Spinal cord (tissue), 10 donors: ENCODE data around the gene COL6A1. TPM values are rescaled to one million over a fixed set of nuclear protein-coding genes. Genes with fewer than 3 reads are reported as not detected.

ENCODE experiments used
- DNase-seq, 6 donors: peaks; one replicate each; pipeline versions ENCODE4 v3.0.0 to v3.0.0-alpha.2; 2013 to 2015; ENCODE audit warnings: low spot score in 6 of 6, low read depth in 4 of 6
- H3K27ac ChIP-seq: one replicate; pipeline ENCODE4 v1.5.1; 2013; ENCODE audit warnings: low read depth, low read length, control low read depth
- H3K27me3 ChIP-seq: one replicate; pipeline ENCODE4 v1.6.1; 2013; ENCODE audit warnings: low read length; ENCODE audit not compliant: control insufficient read depth, insufficient read depth
- H3K36me3 ChIP-seq: one replicate; pipeline ENCODE4 v1.6.1; 2013; ENCODE audit warnings: low read length; ENCODE audit not compliant: control insufficient read depth, insufficient read depth
- H3K4me1 ChIP-seq: one replicate; pipeline ENCODE4 v1.6.1; 2013; ENCODE audit warnings: low read length; ENCODE audit not compliant: control insufficient read depth, insufficient read depth
- H3K4me3 ChIP-seq: one replicate; pipeline ENCODE4 v1.5.1; 2013; ENCODE audit warnings: low read depth, low read length, control low read depth
- H3K9me3 ChIP-seq: one replicate; pipeline ENCODE4 v1.6.1; 2013; ENCODE audit warnings: low read length; ENCODE audit not compliant: control insufficient read depth, insufficient read depth
- WGBS: methylation state at CpG from one replicate; pipeline ENCODE4 v1.1.5; 2013; ENCODE audit warnings: missing lambda C conversion rate; ENCODE audit not compliant: insufficient coverage; 5-methylcytosine and 5-hydroxymethylcytosine counted together
- polyA plus RNA-seq, 2 donors: library from polyadenylated mRNA; unstranded; fragments of 120-200 nt; gene quantifications; one replicate each; pipeline ENCODE4 v1.2.1, GENCODE V29; 2013; ENCODE audit not compliant: insufficient read length in 2 of 2
- total RNA-seq, 2 donors: library from RNA; depleted of rRNA in 1 of 2; stranded (reverse); fragments of 120-200 nt in 1 of 2; fragments of >200 nt in 1 of 2; gene quantifications; one replicate each; pipeline versions ENCODE4 v1.2.3 to v1.2.4, GENCODE V29; 2013 to 2014
- donor health status: healthy.

COL6A1 gene
- total and polyA plus RNA-seq, 4 donors, result 156 to 316 (median 250) TPM

GRCh38 chr21:45944601-45945000 is 37.0 kb upstream of the COL6A1 start:
- no peak for DNase-seq
- H3K4me3 ChIP-seq, result no peak overlapping the region
- WGBS, result 70% methylated on average over 14 of the region's 14 CpGs
- peaks cover 6% of the 10 kb centered on the region for H3K4me1 ChIP-seq
- H3K9me3 ChIP-seq, result no peaks in the 10 kb centered on the region
- H3K27ac ChIP-seq, result no peak overlapping the region
- H3K36me3 ChIP-seq, result peaks cover 32% of the 10 kb centered on the region
- no peaks in the 10 kb centered on the region for H3K27me3 ChIP-seq

- 92% methylated on average over 19 of the region's 24 CpGs for WGBS
- H3K4me1 ChIP-seq, result peaks cover 6% of the 10 kb centered on the region
Observed at GRCh38 chr21:45945066-45945867, 36.3 kb upstream of the COL6A1 start.

GRCh38 chr21:45945868-45946210 is 35.7 kb upstream of the COL6A1 start:
- WGBS, result 83% methylated on average over 12 of the region's 12 CpGs
- no peak for DNase-seq
- Histone ChIP-seq H3K27me3 (no peaks in the 10 kb centered on the region), H3K27ac (no peak overlapping the region), H3K4me3 (no peak overlapping the region), H3K4me1 (peaks cover 11% of the 10 kb centered on the region), H3K36me3 (peaks cover 24% of the 10 kb centered on the region), H3K9me3 (no peaks in the 10 kb centered on the region)

More at GRCh38 chr21:45945066-45945867, 36.3 kb upstream of the COL6A1 start:
- Histone ChIP-seq H3K27ac (no peak overlapping the region), H3K9me3 (no peaks in the 10 kb centered on the region), H3K27me3 (no peaks in the 10 kb centered on the region), H3K36me3 (peaks cover 30% of the 10 kb centered on the region), H3K4me3 (no peak overlapping the region)
- DNase-seq, result no peak

GRCh38 chr21:45947296-45947695 is 34.3 kb upstream of the COL6A1 start:
- DNase-seq, result no peak
- H3K9me3 ChIP-seq, result no peaks in the 10 kb centered on the region
- H3K4me3 ChIP-seq, result no peak overlapping the region
- no peaks in the 10 kb centered on the region for H3K27me3 ChIP-seq
- H3K36me3 ChIP-seq, result peaks cover 15% of the 10 kb centered on the region
- H3K27ac ChIP-seq, result no peak overlapping the region
- WGBS, result 87% methylated on average over 16 of the region's 16 CpGs
- peaks cover 5% of the 10 kb centered on the region for H3K4me1 ChIP-seq

- Histone ChIP-seq H3K27ac (no peak overlapping the region), H3K27me3 (no peaks in the 10 kb centered on the region), H3K4me3 (no peak overlapping the region), H3K4me1 (peaks cover 5% of the 10 kb centered on the region), H3K9me3 (no peaks in the 10 kb centered on the region), H3K36me3 (peaks cover 12% of the 10 kb centered on the region)
- 96% methylated on average over 14 of the region's 16 CpGs for WGBS
- DNase-seq, result no peak
Observed at GRCh38 chr21:45947716-45948255, 33.8 kb upstream of the COL6A1 start.

GRCh38 chr21:45948576-45949141 is 32.9 kb upstream of the COL6A1 start:
- Histone ChIP-seq H3K27ac (no peak overlapping the region), H3K4me1 (peaks cover 5% of the 10 kb centered on the region), H3K4me3 (no peak overlapping the region), H3K36me3 (peaks cover 9% of the 10 kb centered on the region), H3K9me3 (no peaks in the 10 kb centered on the region), H3K27me3 (no peaks in the 10 kb centered on the region)
- WGBS, result 85% methylated on average over 29 of the region's 29 CpGs
- DNase-seq, result no peak

- no peaks in the 10 kb centered on the region for H3K9me3 ChIP-seq
- H3K4me3 ChIP-seq, result no peak overlapping the region
- H3K36me3 ChIP-seq, result peaks cover 9% of the 10 kb centered on the region
- H3K27me3 ChIP-seq, result no peaks in the 10 kb centered on the region
- WGBS, result 87% methylated on average over 35 of the region's 35 CpGs
- DNase-seq, result no peak
- peaks cover 9% of the 10 kb centered on the region for H3K4me1 ChIP-seq
- no peak overlapping the region for H3K27ac ChIP-seq
Observed at GRCh38 chr21:45949928-45950739, 31.4 kb upstream of the COL6A1 start.

- WGBS, result 44% methylated on average over 20 of the region's 21 CpGs
- H3K4me3 ChIP-seq, result no peak overlapping the region
- no peak overlapping the region for H3K27ac ChIP-seq
- no peaks in the 10 kb centered on the region for H3K27me3 ChIP-seq
- peaks cover 9% of the 10 kb centered on the region for H3K4me1 ChIP-seq
- peak in 1 of 6 donors; percentile 66 for DNase-seq
- H3K9me3 ChIP-seq, result no peaks in the 10 kb centered on the region
- H3K36me3 ChIP-seq, result peaks cover 6% of the 10 kb centered on the region
Observed at GRCh38 chr21:45950740-45951515, 30.6 kb upstream of the COL6A1 start.

DNA sequence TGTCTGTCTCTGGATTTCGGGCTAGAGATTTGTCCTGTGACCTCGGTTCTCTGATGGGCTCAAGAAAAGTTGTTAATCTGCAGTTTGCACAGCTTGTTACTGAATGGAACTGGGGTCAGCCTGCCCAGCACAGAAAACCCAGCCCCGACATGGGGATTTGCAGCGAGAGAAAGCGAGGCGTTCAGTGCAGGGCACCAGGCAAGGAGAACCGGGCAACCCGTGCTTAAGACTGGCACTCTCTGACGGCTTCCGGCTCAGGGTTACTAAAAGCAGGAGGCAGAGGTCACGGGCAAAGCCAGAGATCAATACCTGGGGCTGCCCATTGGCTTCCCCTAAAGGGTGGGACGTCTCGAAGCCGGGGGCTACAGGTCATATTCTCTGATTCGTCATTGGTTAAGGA is 29.9 kb upstream of the COL6A1 start:
- peaks cover 9% of the 10 kb centered on the region for H3K4me1 ChIP-seq
- no peak overlapping the region for H3K4me3 ChIP-seq
- H3K36me3 ChIP-seq, result peaks cover 6% of the 10 kb centered on the region
- 86% methylated on average over 15 of the region's 15 CpGs for WGBS
- no peak for DNase-seq
- no peak overlapping the region for H3K27ac ChIP-seq
- H3K9me3 ChIP-seq, result no peaks in the 10 kb centered on the region
- H3K27me3 ChIP-seq, result no peaks in the 10 kb centered on the region
